OCI-LY7 (cell line): Measurements from ENCODE around the gene SPSB2. TPM values are rescaled to one million over a fixed set of nuclear protein-coding genes. Genes with fewer than 3 reads are reported as not detected.

ENCODE experiments used
- BruUV-seq: library from RNA; stranded (reverse); fragments of 400-500 nt; replicated peaks from 2 replicates; lab custom pipeline; 2021; lab: Mats Ljungman, UMichigan
- CTCF ChIA-PET: fragments of 300-600 bp; sonication (Branson Sonifier 250); formaldehyde crosslinking; loops from one replicate; lab custom pipeline; 2022; ENCODE audit warnings: antibody characterized with exemption; ENCODE audit not compliant: unreplicated experiment; lab: Charles Lee
- POLR2A ChIA-PET: fragments of 300-600 bp; sonication (Branson Sonifier 250); formaldehyde crosslinking; loops from one replicate; lab custom pipeline; 2022; ENCODE audit warnings: antibody characterized with exemption; lab: Charles Lee
- DNase-seq: peaks from one replicate; pipeline ENCODE4 v3.0.0-alpha.2; 2015; ENCODE audit warnings: low spot score
- H2AFZ ChIP-seq: fragments of 200-600 bp; sonication (generic), shearing (Covaris generic); 2 replicates; pipeline ENCODE4 v1.6.1; 2014; ENCODE audit warnings: mild to moderate bottlenecking, antibody characterized with exemption, low read length, moderate library complexity
- H3K27ac ChIP-seq: fragments of 200-600 bp; sonication (generic); 2 replicates; pipeline ENCODE4 v1.5.1; 2014; ENCODE audit warnings: mixed run types, low read depth, mild to moderate bottlenecking, moderate library complexity, low read length, inconsistent platforms; ENCODE audit not compliant: poor library complexity, severe bottlenecking
- H3K36me3 ChIP-seq: fragments of 200-600 bp; sonication (generic); 2 replicates; pipeline ENCODE4 v1.6.1; 2014; ENCODE audit warnings: mild to moderate bottlenecking, antibody characterized with exemption, low read length, moderate library complexity, mixed read lengths; ENCODE audit not compliant: insufficient read depth
- H3K4me1 ChIP-seq: fragments of 200-600 bp; sonication (generic); 2 replicates; pipeline ENCODE4 v1.5.1; 2014; ENCODE audit warnings: mild to moderate bottlenecking, low read length; ENCODE audit not compliant: insufficient read depth, poor library complexity, severe bottlenecking
- H3K4me2 ChIP-seq: fragments of 200-600 bp; sonication (generic); 2 replicates; pipeline ENCODE4 v1.6.1; 2014; ENCODE audit warnings: mild to moderate bottlenecking, low read length
- H3K4me3 ChIP-seq: fragments of 200-600 bp; sonication (generic); 2 replicates; pipeline ENCODE4 v1.5.1; 2014; ENCODE audit warnings: mild to moderate bottlenecking, low read depth, low read length; ENCODE audit not compliant: poor library complexity, severe bottlenecking
- H3K79me2 ChIP-seq: fragments of 200-600 bp; sonication (generic); 2 replicates; pipeline ENCODE4 v1.6.1; 2016; ENCODE audit warnings: low read depth, mild to moderate bottlenecking, low read length, moderate library complexity, mixed read lengths; ENCODE audit not compliant: insufficient read depth
- H3K9me2 ChIP-seq: fragments of 200-600 bp; sonication (generic); 2 replicates; pipeline ENCODE4 v1.6.1; 2016; ENCODE audit warnings: mild to moderate bottlenecking, low read length, mixed read lengths; ENCODE audit not compliant: insufficient read depth
- H3K9me3 ChIP-seq: fragments of 200-600 bp; sonication (generic); 2 replicates; pipeline ENCODE4 v1.6.1; 2014; ENCODE audit warnings: mild to moderate bottlenecking, mixed run types, low read length, mixed read lengths
- H4K20me1 ChIP-seq: fragments of 200-600 bp; sonication (generic); 2 replicates; pipeline ENCODE4 v1.6.1; 2014; ENCODE audit warnings: mild to moderate bottlenecking, antibody characterized with exemption, low read length, moderate library complexity, mixed read lengths; ENCODE audit not compliant: insufficient read depth
- EZH2phosphoT487 ChIP-seq: fragments of 200-600 bp; sonication (generic); IDR thresholded peaks from 2 replicates; pipeline ENCODE4 v1.6.1; 2018; ENCODE audit warnings: low read depth, borderline replicate concordance, mild to moderate bottlenecking, mixed run types, antibody characterized with exemption, low read length, moderate library complexity, mixed read lengths
- intact Hi-C: fragments of 100-400 bp; cut with micrococcal nuclease; formaldehyde crosslinking; loops from one replicate; pipeline ENCODE4 v1.10.0; 2022; ENCODE audit not compliant: unreplicated experiment
- total RNA-seq, 2 experiments: library from RNA; depleted of rRNA in 1 of 2; stranded (reverse); fragments of >200 nt in 1 of 2; shearing (Covaris generic) in 1 of 2; gene quantifications; 2 replicates each; pipeline ENCODE4 v1.2.3, GENCODE V29; 2014 to 2022
- TF ChIP-seq, protein P1 (sequence below): fragments of 200-600 bp; sonication (generic); conservative IDR thresholded peaks from 2 replicates; pipeline ENCODE4 v1.5.1; 2014; ENCODE audit warnings: mild to moderate bottlenecking, antibody characterized with exemption, low read length, moderate library complexity, mixed read lengths

The SPSB2 gene
- total RNA-seq, 2 experiments from 2014 or later: 8.3 to 8.5 TPM

DNA sequence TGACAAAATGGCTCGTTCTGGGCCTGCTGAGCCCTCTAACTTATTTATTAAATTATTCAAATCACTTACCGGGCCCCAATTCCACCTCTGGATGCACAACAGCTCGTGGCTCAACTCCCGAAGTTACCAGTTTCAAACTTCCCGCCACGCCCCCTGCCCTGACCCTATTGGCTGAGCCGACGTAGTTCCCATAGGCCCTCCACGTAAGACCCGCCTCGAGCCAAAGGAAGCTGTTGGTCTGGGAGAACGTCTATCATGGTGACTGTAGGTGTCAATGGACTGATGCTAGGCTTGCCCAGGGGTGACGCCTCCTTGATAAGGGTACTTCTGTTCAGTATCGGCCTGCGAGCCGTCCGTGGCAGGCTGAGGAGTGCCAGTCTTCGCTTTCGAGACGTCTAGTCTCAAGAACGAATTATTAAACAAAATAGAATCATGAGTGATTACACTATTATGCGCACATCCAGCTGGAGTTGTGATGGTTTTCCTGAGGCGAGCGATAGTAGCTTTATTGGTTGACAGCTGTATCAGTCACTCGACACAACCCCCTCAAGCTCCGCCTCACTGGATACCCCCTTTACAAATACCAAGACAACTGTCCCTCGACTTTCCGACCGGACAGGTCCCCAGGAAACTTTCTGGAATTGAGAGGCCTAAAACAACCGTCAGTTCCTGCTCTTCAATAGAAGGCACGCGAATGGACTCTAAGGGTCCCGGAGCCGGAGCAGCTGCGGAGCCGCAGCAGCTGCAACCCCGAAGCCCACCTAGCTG is 21.8 kb downstream of the SPSB2 start, which contains the start of gene CDCA3:
Gene CDCA3, minus strand, starts transcription at position 134 of the 768 bp plus-strand sequence. CDS start 334 bp downstream, outside the sequence.
- peaks cover 35% of the 10 kb centered on the region for H3K4me1 ChIP-seq
- intact Hi-C loops: loop anchor here (1.0 to 5.0 kb wide), 2 partner anchors 40 to 121 kb away; partner anchors contain the start of genes EMG1 and PHB2
- peak within 1 kb of the TSS; percentile 93 for H3K4me3 ChIP-seq
- no peaks in the 10 kb centered on the region for H3K9me3 ChIP-seq
- CTCF ChIA-PET: interaction anchor here (0.5 to 2.9 kb wide), 9 partner anchors 9 to 1231 kb away, joined by 3 to 14 read pairs (median 5); partner anchors contain the start of genes GNB3, GPR162, MLF2 and NECAP1
- peaks cover 6% of the 10 kb centered on the region for H4K20me1 ChIP-seq
- H3K36me3 ChIP-seq: peaks cover 67% of the 10 kb centered on the region
- peaks cover 47% of the 10 kb centered on the region for H3K79me2 ChIP-seq
- TF ChIP-seq, protein P1, sequence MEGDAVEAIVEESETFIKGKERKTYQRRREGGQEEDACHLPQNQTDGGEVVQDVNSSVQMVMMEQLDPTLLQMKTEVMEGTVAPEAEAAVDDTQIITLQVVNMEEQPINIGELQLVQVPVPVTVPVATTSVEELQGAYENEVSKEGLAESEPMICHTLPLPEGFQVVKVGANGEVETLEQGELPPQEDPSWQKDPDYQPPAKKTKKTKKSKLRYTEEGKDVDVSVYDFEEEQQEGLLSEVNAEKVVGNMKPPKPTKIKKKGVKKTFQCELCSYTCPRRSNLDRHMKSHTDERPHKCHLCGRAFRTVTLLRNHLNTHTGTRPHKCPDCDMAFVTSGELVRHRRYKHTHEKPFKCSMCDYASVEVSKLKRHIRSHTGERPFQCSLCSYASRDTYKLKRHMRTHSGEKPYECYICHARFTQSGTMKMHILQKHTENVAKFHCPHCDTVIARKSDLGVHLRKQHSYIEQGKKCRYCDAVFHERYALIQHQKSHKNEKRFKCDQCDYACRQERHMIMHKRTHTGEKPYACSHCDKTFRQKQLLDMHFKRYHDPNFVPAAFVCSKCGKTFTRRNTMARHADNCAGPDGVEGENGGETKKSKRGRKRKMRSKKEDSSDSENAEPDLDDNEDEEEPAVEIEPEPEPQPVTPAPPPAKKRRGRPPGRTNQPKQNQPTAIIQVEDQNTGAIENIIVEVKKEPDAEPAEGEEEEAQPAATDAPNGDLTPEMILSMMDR: no peak
- no peak for TF ChIP-seq EZH2phosphoT487
- BruUV-seq: no TSS peak
- peak within 1 kb of the TSS; percentile 38; the same call in 1 of the 2 replicates for H2AFZ ChIP-seq
- peak within 1 kb of the TSS; percentile 86 for H3K27ac ChIP-seq
- POLR2A ChIA-PET: interaction anchor here (0.5 to 6.0 kb wide), 33 partner anchors 8 to 1379 kb away, joined by 3 to 101 read pairs (median 4); partner anchors contain the start of genes C12orf57, COPS7A, ENO2 and GNB3
- H3K9me2 ChIP-seq: no peaks in the 10 kb centered on the region
- H3K4me2 ChIP-seq: peak within 1 kb of the TSS; percentile 73
- DNase-seq: peak; percentile 99

DNA sequence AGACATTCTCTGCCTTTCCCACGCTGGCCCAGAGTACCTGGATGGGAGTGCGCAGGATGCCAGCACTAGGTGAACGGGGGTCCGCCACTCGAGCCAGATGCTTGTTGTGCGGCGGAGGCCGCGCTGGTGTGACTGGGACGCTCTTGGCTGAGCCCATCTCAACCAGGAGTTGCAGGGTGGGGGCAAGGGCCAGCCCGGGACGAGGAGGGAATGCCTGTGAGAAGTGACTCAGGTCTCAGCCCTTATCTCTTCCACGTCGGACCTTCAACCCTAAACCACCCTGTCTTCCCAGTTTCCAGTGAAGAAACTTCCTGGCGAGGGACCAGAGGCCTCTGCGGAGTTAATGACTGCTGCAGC is 22.3 kb downstream of the SPSB2 start:
- Histone ChIP-seq H3K9me3 (no peaks in the 10 kb centered on the region), H3K4me1 (peaks cover 35% of the 10 kb centered on the region), H2AFZ (peak overlapping the region; percentile 37; the same call in 1 of the 2 replicates), H3K79me2 (peaks cover 47% of the 10 kb centered on the region), H3K9me2 (no peaks in the 10 kb centered on the region), H3K36me3 (peaks cover 67% of the 10 kb centered on the region), H3K4me2 (peak overlapping the region; percentile 73), H3K27ac (peak overlapping the region; percentile 86), H4K20me1 (peaks cover 6% of the 10 kb centered on the region), H3K4me3 (peak overlapping the region; percentile 93)
- intact Hi-C loops: loop anchor here (1.0 to 5.0 kb wide), 2 partner anchors 41 to 122 kb away; partner anchors contain the start of genes EMG1 and PHB2
- BruUV-seq: TSS peak; percentile 83
- ChIA-PET POLR2A (interaction anchor here (0.9 to 6.0 kb wide), 15 partner anchors 7 to 257 kb away, joined by 4 to 101 read pairs (median 5); partner anchors contain the start of genes C12orf57, COPS7A, GNB3 and MLF2), CTCF (interaction anchor here (0.5 to 2.9 kb wide), 6 partner anchors 9 to 87 kb away, joined by 3 to 14 read pairs (median 5); partner anchors contain the start of genes GNB3, GPR162 and SPSB2)
- TF ChIP-seq EZH2phosphoT487: no peak
- TF ChIP-seq, protein P1: no peak
- DNase-seq: peak; percentile 31
